ENCODE measurements around the gene ADGRF5.

The ADGRF5 gene

DNA sequence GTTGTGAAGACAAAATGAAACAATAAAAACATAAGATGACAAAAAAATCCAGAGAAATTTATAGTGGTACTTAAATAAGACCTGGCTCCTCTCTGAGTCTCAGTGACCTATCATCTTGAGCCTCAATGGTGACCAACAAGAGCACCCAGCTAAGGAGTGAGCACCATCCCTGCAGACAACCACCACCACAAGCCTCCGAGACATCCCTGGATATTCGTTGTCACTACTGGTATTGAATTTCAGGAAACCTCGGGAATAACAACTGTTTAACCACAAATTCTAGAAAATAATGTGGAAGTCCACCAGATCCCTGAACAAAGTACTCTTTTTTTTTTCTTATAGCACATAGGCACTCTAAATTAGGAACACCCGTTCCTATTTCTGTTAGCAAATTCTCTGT, 32.2 kb upstream of the ADGRF5 start:
- no peak overlapping the region for H3K27ac ChIP-seq
- ChIA-PET CTCF (no interaction called here), POLR2A (ENCODE audit: low non-redundant PET) (no interaction called here)
- TF ChIP-seq, protein P1, sequence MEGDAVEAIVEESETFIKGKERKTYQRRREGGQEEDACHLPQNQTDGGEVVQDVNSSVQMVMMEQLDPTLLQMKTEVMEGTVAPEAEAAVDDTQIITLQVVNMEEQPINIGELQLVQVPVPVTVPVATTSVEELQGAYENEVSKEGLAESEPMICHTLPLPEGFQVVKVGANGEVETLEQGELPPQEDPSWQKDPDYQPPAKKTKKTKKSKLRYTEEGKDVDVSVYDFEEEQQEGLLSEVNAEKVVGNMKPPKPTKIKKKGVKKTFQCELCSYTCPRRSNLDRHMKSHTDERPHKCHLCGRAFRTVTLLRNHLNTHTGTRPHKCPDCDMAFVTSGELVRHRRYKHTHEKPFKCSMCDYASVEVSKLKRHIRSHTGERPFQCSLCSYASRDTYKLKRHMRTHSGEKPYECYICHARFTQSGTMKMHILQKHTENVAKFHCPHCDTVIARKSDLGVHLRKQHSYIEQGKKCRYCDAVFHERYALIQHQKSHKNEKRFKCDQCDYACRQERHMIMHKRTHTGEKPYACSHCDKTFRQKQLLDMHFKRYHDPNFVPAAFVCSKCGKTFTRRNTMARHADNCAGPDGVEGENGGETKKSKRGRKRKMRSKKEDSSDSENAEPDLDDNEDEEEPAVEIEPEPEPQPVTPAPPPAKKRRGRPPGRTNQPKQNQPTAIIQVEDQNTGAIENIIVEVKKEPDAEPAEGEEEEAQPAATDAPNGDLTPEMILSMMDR (conservative IDR thresholded peaks at IDR 0.05; ENCODE audit: low read depth) = no peak
- DNase-seq (ENCODE audit: low spot score) = no peak

DNA sequence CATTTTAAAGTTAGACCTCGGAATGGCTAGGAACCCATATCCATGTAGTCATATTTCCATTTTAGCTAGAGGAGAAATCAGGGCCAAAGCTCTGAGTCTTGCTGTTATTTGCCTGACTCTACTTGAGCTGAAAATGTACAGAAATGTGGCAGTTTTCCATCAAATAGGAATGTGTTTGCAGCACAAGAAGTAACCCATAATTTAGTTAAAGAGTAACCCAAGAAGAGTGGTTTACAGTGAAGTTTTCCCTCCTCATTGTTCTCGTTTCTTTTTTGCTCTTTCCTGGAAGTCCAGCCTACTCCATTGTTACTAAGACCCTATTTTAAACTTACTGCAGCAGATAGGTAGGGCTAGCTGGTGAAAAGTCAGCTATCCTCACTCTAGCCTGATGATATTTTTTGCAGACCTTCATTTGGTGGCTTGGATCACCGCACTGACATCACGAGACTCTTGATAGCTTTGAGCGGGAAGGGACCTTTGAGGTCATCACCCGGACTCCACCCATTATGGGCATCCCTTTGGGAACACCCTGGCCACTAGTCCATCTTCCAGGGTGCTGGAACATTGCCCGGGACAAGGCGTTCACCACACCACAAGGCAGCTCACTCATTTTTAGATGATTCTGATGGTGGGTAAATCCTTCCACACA, 28.0 kb upstream of the ADGRF5 start:
- DNase-seq (ENCODE audit: low spot score) = no peak
- CTCF ChIA-PET = interaction anchor here (0.6 kb wide), 1 partner anchor 632 kb away, joined by 4 read pairs; no protein-coding TSS in a partner anchor
- H3K27ac ChIP-seq = no peak overlapping the region
- POLR2A ChIA-PET (ENCODE audit: low non-redundant PET) = no interaction called here
- TF ChIP-seq, protein P1 (conservative IDR thresholded peaks at IDR 0.05; ENCODE audit: low read depth) = no peak

DNA sequence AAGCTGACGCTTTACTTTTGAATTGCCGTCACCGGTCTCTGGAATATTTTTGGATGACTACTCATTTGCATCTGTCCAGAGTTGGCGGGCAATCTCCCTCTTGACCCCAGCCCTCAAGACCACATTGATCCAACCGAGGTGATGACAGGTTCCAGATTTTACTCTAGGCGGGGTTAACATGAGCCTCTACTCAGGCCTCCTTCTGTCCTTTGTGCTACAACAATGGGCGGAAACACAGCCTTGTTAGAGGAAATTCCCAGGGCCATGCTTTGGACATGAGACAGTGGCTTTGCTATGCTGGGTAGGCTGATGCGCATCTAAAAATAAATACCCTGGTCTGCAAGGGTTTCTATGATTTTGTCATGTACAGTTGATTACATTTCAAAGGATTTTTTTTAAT, 27.0 kb upstream of the ADGRF5 start:
- no peak overlapping the region for H3K27ac ChIP-seq
- CTCF ChIA-PET = no interaction called here
- TF ChIP-seq, protein P1 (conservative IDR thresholded peaks at IDR 0.05; ENCODE audit: low read depth) = no peak

DNA sequence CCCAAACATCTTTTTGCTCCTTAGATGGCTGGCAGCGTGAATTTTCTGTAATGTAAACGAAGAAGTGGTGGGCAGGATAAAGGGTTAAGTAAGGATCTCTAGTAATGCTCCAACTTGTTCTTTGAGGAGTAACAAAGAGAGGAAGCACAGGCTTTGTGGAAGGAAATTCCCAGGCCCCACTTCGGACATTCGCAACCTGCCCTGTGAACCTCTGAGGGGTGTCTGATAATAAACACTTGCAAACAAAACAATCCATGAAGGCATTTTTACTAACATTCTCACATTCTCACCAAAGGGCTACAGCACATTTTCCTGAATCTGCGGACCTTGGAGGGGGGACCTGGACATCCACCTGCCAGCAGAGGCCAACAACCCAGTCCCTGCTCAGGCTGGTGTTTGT, 25.8 kb upstream of the ADGRF5 start:
- H3K27ac ChIP-seq = no peak overlapping the region
- CTCF ChIA-PET = no interaction called here
- POLR2A ChIA-PET (ENCODE audit: low non-redundant PET) = no interaction called here
- TF ChIP-seq, protein P1 (conservative IDR thresholded peaks at IDR 0.05; ENCODE audit: low read depth) = no peak
- DNase-seq (ENCODE audit: low spot score) = no peak

More for the DNA sequence above, 27.0 kb upstream of the ADGRF5 start:
- POLR2A ChIA-PET (ENCODE audit: low non-redundant PET) = no interaction called here
- no peak for DNase-seq (ENCODE audit: low spot score)

DNA sequence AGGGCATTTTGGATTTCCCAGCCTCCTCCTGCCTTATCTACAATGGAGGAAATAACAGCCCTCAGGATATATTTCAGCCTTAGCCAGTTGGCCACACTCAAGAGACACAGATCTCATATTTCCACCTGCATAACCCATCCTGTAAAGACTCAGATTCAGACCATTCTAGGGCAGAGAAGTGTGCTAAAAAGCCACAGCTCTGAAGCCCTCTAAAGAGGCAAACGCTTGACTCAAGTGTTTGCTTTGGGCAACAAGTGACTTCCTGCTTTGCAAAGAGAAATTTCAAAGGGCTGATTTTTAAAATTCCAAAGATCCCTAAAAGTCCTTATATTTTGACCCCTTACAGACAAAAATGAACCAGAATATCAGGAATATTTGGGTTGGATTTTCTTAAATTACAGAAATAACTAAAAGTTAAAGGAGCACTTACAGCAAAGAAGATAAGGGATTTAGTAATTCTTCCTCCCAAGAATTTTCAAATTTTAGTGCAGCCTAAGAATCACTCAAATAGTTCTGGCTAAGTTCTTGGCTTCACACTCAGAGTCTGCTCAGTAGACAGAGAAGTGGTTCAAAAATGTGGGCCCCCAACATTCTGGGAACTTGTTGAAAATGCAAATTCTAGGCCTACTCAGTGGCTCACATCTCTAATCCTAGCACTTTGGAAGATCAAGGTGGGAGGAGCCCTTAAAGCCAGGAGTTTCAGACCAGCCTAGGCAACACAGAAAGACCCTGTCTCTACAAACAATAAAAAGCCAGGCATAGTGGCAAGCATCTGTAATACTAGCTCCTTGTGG, 18.9 kb upstream of the ADGRF5 start:
- H3K27ac ChIP-seq = no peak overlapping the region
- TF ChIP-seq, protein P1 (conservative IDR thresholded peaks at IDR 0.05; ENCODE audit: low read depth) = no peak
- ChIA-PET CTCF (interaction anchor here (0.6 kb wide), 1 partner anchor 10 kb away, joined by 3 read pairs; no protein-coding TSS in a partner anchor), POLR2A (ENCODE audit: low non-redundant PET) (no interaction called here)
- DNase-seq (ENCODE audit: low spot score) = no peak

DNA sequence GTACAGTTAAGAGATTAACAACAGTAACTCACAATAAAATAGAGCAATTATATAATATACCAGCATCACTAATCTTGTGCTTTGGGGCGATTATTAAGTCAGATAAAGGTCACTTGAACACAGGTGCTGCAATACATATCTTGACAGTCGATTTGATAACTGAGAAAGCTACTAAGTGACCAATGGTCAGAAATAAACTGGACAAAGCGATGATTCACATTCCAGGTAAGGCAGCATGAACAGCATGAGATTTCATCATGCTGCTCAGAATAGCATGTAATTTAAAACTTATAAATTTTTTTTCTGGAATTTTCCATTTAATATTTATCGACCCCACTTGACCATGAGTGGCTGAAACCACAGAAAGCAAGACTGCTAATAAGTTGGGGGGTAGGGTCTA, 15.9 kb upstream of the ADGRF5 start:
- ChIA-PET CTCF (no interaction called here), POLR2A (ENCODE audit: low non-redundant PET) (no interaction called here)
- H3K27ac ChIP-seq = no peak overlapping the region
- TF ChIP-seq, protein P1 (conservative IDR thresholded peaks at IDR 0.05; ENCODE audit: low read depth) = no peak
- no peak for DNase-seq (ENCODE audit: low spot score)

Measured in RWPE1 (cell line).